SU-DHL-6 (cell line): Measurements from ENCODE around the gene CD80.

Experiments
- EZH2phosphoT487 ChIP-seq: fragments of 200-600 bp; sonication (generic), shearing (Covaris generic); conservative IDR thresholded peaks from 2 replicates; pipeline ENCODE4 v1.6.1; 2018; ENCODE audit warnings: mild to moderate bottlenecking, antibody characterized with exemption, low read length, moderate library complexity, mixed read lengths
- TF ChIP-seq, protein P1 (sequence below): fragments of 200-600 bp; sonication (generic); IDR thresholded peaks from one replicate; pipeline ENCODE4 v1.5.1; 2017; ENCODE audit warnings: antibody characterized with exemption, mild to moderate bottlenecking, low read length, moderate library complexity; ENCODE audit not compliant: insufficient read depth, poor library complexity, severe bottlenecking

- TF ChIP-seq, protein P1, sequence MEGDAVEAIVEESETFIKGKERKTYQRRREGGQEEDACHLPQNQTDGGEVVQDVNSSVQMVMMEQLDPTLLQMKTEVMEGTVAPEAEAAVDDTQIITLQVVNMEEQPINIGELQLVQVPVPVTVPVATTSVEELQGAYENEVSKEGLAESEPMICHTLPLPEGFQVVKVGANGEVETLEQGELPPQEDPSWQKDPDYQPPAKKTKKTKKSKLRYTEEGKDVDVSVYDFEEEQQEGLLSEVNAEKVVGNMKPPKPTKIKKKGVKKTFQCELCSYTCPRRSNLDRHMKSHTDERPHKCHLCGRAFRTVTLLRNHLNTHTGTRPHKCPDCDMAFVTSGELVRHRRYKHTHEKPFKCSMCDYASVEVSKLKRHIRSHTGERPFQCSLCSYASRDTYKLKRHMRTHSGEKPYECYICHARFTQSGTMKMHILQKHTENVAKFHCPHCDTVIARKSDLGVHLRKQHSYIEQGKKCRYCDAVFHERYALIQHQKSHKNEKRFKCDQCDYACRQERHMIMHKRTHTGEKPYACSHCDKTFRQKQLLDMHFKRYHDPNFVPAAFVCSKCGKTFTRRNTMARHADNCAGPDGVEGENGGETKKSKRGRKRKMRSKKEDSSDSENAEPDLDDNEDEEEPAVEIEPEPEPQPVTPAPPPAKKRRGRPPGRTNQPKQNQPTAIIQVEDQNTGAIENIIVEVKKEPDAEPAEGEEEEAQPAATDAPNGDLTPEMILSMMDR: no peak
- no peak for TF ChIP-seq EZH2phosphoT487
These were observed 42.3 kb downstream of the CD80 start for GRCh38 chr3:119517112-119517511.
